HG02970 (cell line): Measurements from ENCODE around the gene RASL10B.
A peak's percentile ranks its signal among the peaks of the same experiment; 100 is the strongest.

Source experiments
- ATAC-seq: cut with Tn5 transposase; IDR thresholded peaks from one replicate; pipeline ENCODE4 v1.9.1; 2021; ENCODE audit warnings: mild to moderate bottlenecking, moderate library complexity, moderate number of reproducible peaks; ENCODE audit not compliant: unreplicated experiment, low FRiP score

The RASL10B gene

GRCh38 chr17:35763767-35764122 lies 32.3 kb downstream of the RASL10B start:
- no peak for ATAC-seq

- peak; percentile 70 for ATAC-seq
These were observed 32.9 kb downstream of the RASL10B start for GRCh38 chr17:35764123-35764991.

GRCh38 chr17:35765086-35765710 lies 33.8 kb downstream of the RASL10B start:
- no peak for ATAC-seq

- no peak for ATAC-seq
These were observed 34.5 kb downstream of the RASL10B start for GRCh38 chr17:35765756-35766488.

- no peak for ATAC-seq
These were observed 35.0 kb downstream of the RASL10B start for GRCh38 chr17:35766489-35766877.

GRCh38 chr17:35766903-35767510 lies 35.6 kb downstream of the RASL10B start:
- no peak for ATAC-seq

GRCh38 chr17:35768797-35769196 lies 37.4 kb downstream of the RASL10B start:
- no peak for ATAC-seq

GRCh38 chr17:35769895-35770486 lies 38.6 kb downstream of the RASL10B start:
- no peak for ATAC-seq

- ATAC-seq = no peak
These were observed 41.7 kb downstream of the RASL10B start for GRCh38 chr17:35773129-35773528.

DNA sequence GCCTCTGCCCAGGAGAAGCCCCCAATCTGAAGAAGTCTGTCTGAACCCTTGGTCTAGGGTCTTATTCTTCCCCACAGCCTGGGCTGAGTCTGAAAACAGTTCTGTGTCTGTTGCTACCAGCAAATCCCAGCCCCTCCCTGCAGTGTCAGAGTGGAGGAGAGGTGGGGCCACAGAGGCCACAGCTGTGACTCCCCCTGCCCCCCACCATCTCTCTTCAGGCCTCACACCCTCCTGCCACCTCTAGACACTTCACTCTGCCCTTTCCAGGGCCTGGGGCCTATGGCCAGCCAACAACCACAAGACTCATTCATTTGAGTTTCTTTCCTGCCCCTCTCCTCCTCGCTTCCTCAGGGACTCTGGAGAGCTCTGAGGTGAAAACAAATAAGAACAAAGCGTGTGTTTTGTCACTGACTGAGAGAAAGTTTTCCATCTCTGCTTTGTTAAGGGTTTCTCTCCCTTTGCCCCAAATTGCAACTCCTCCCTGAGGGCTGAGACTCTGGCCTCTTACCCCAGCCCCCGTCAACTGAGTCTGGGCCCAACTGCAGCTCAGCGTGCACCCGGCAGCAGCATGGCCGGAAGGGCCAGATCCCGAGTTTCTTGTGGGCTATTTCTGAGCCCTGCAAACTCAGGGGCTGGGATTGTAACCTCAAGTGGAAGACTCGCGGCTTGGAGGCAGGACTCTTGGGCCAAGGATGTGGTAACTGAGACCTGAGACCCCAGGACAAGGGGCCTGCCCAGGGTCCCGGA lies 42.4 kb downstream of the RASL10B start:
- no peak for ATAC-seq

- no peak for ATAC-seq
These were observed 43.1 kb downstream of the RASL10B start for GRCh38 chr17:35774499-35774898.

DNA sequence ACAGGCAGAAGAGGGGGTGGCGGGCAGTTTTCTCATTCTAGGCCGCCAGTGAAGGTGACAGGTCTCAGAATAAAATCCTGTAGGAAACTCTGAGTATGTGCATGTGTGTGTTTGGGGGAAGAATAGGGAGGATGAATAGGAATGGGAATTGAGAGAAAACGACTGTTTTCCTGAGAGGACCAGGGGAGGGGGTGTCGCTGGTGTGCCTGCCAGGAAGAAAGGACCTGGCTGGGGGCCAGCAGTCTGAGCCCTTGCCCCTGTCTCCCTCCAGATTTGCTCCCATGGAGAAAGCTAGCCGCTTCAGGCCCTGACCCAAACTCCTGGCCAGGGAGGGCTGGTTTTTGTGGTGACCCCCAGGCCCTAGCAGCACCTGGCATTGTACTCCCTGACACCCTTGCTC lies 43.6 kb downstream of the RASL10B start:
- no peak for ATAC-seq

DNA sequence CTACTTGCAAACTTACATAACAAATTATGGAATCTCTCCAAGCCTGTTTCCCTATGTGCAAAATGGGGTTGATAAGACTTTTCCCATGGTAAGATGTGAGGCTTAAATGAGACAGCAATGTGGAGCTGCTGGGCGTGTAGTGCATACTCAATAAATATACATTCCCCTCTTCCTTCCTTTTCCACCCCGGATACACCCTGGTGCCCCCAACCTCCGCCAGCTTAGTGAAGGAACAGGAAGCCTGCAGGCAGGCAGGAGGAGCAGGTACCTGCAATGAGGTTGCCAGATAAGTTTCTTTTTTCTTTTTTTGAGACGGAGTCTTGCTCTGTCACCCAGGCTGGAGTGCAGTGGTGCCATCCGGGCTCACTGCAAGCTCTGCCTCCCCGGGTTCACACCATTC lies 44.1 kb downstream of the RASL10B start:
- no peak for ATAC-seq

- ATAC-seq = no peak
These were observed 47.3 kb downstream of the RASL10B start for GRCh38 chr17:35778641-35779196.

DNA sequence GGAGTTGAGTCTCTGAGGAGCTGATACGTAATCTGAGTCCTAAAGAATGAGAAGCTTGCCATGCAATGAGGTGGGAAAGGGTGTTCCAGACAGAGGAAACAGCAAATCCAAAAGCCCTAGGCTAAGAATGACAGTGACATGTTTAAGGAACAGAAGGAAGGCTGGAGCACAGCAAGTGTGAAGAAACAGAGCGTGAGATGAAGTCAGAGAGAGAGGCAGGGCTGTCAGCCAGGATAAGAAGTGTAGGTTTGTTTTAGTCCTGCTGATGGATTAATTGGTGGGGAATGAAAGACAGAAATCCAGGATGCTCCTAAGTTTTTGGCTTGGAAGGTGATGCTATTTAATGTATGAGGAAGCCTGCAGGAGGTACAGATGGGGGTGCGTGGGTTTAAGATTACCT lies 49.5 kb downstream of the RASL10B start:
- ATAC-seq = no peak

GRCh38 chr17:35784895-35785294 lies 53.5 kb downstream of the RASL10B start:
- ATAC-seq = no peak

DNA sequence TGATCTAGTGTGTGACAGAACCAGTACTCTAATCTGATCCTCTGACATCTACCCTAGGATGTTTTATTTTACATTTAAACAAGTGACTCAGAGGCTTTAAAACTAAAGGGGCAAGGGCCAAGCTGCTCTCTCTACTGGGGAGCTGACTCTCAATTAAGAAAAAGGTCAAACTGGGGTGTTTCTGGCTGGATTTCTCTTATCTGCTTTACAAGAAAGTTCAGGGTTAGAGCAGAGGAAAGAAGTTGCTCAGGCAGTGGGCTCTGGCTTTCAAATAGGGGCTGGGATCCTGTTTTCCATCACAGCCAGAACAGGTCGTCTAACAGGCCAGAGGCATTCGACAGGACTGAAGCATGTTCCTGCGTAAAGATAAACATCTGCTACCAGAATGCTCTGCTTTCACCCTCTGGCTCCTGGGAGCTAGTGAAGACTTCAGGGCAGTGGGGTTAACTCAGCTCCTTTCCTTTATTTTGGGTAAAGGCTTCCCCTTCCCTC lies 55.5 kb downstream of the RASL10B start:
- ATAC-seq = no peak

DNA sequence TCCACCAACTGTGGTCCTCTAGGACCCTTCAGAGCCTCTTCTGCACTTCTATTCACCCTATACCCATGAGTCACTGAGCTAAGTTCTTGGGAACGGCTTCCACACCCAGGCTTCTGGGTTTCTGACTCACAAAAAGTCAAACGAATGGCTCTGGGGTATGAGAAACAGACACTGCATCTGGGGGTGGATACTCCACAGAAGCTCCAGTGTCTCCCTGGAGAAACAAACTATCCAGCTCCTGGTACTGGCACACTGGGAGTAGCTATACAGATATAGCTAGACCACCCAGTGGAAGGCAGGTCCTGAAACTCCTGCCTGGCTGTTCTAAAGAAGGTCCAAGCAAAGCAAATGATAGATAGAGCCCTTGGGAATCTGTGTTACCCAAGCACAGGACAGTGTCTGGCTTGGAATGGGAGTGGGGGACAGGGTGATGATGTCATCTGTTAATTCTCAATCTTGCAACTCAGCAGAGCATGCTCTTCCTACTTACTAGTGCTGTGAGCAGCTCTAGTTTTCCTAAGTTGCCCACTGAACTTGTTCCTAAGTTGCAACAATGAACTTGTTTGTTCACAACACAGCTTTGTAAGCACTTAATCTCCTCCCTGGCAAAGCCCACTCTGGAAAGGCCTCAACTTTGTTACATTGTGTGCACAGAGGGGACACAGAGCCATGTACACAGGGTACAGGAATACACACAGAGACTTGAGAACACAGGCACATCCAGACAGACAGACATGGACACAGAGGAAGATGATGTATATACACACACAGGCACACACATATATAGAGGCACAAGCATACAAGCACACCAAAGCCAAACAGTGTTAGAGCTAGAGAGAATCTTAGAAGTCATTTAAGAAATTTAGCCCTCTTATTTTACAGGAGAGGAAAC lies 57.3 kb downstream of the RASL10B start:
- no peak for ATAC-seq
